H9 (cell line): ENCODE results near the gene SHANK1. TPM values are rescaled to one million over a fixed set of nuclear protein-coding genes. Genes with fewer than 3 reads are reported as not detected.

Experiments used
- DNase-seq: peaks from one replicate; pipeline ENCODE4 v3.0.0-alpha.2; 2017
- H2AFZ ChIP-seq: one replicate; pipeline ENCODE4 v1.6.1; 2013; ENCODE audit warnings: mild to moderate bottlenecking, low read length, control low read depth, moderate library complexity
- H2AK5ac ChIP-seq: 2 replicates; pipeline ENCODE4 v1.6.1; 2013; ENCODE audit warnings: low read length, control low read depth, mixed read lengths; ENCODE audit not compliant: insufficient read length
- H2BK120ac ChIP-seq: one replicate; pipeline ENCODE4 v1.6.1; 2013; ENCODE audit warnings: low read depth, mild to moderate bottlenecking, low read length, control low read depth, inconsistent platforms; ENCODE audit not compliant: poor library complexity, severe bottlenecking
- H2BK12ac ChIP-seq: 2 replicates; pipeline ENCODE4 v1.6.1; 2013; ENCODE audit warnings: low read length, control low read depth, mixed read lengths, low read depth; ENCODE audit not compliant: insufficient read length
- H2BK15ac ChIP-seq: 2 replicates; pipeline ENCODE4 v1.6.1; 2013; ENCODE audit warnings: low read depth, low read length, control low read depth
- H2BK20ac ChIP-seq: one replicate; pipeline ENCODE4 v1.6.1; 2013; ENCODE audit warnings: low read depth, mild to moderate bottlenecking, low read length, control low read depth, inconsistent platforms; ENCODE audit not compliant: poor library complexity, severe bottlenecking
- H2BK5ac ChIP-seq: 2 replicates; pipeline ENCODE4 v1.6.1; 2013; ENCODE audit warnings: low read length, control low read depth, mixed read lengths; ENCODE audit not compliant: insufficient read length
- H3K14ac ChIP-seq: 2 replicates; pipeline ENCODE4 v1.6.1; 2013; ENCODE audit warnings: low read length, control low read depth; ENCODE audit not compliant: insufficient read depth
- H3K18ac ChIP-seq: 2 replicates; pipeline ENCODE4 v1.6.1; 2013; ENCODE audit warnings: low read depth, mild to moderate bottlenecking, mixed read lengths, low read length, control low read depth; ENCODE audit not compliant: insufficient read length
- H3K23ac ChIP-seq: 2 replicates; pipeline ENCODE4 v1.6.1; 2013; ENCODE audit warnings: low read length, control low read depth, mixed read lengths, low read depth; ENCODE audit not compliant: insufficient read length
- H3K23me2 ChIP-seq: 2 replicates; pipeline ENCODE4 v1.6.1; 2013; ENCODE audit warnings: low read depth, mild to moderate bottlenecking, mixed read lengths, low read length, control low read depth; ENCODE audit not compliant: insufficient read length, poor library complexity, severe bottlenecking
- H3K27ac ChIP-seq: 2 replicates; pipeline ENCODE4 v1.5.1; 2013; ENCODE audit warnings: low read length, control low read depth, mixed read lengths, low read depth; ENCODE audit not compliant: insufficient read length
- H3K27me3 ChIP-seq: 2 replicates; pipeline ENCODE4 v1.6.1; 2013; ENCODE audit warnings: low read length, control low read depth, inconsistent platforms; ENCODE audit not compliant: insufficient read depth
- H3K4ac ChIP-seq: 2 replicates; pipeline ENCODE4 v1.6.1; 2013; ENCODE audit warnings: low read depth, mild to moderate bottlenecking, control low read depth, inconsistent platforms, low read length, moderate library complexity
- H3K4me1 ChIP-seq: 2 replicates; pipeline ENCODE4 v1.6.1; 2013; ENCODE audit warnings: low read length, control low read depth, inconsistent platforms; ENCODE audit not compliant: insufficient read depth
- H3K4me2 ChIP-seq: 2 replicates; pipeline ENCODE4 v1.6.1; 2013; ENCODE audit warnings: low read length, control low read depth, mixed read lengths; ENCODE audit not compliant: insufficient read length, insufficient read depth
- H3K56ac ChIP-seq: 2 replicates; pipeline ENCODE4 v1.6.1; 2013; ENCODE audit warnings: low read depth, mild to moderate bottlenecking, mixed read lengths, low read length, control low read depth; ENCODE audit not compliant: insufficient read length
- H3K79me1 ChIP-seq: 2 replicates; pipeline ENCODE4 v1.6.1; 2013; ENCODE audit warnings: low read depth, mild to moderate bottlenecking, moderate library complexity, low read length, control low read depth, inconsistent platforms; ENCODE audit not compliant: insufficient read depth, poor library complexity, severe bottlenecking
- H3K79me2 ChIP-seq: 2 replicates; pipeline ENCODE4 v1.6.1; 2013; ENCODE audit warnings: low read length, control low read depth, inconsistent platforms; ENCODE audit not compliant: insufficient read depth
- H3K9ac ChIP-seq: 2 replicates; pipeline ENCODE4 v1.6.1; 2013; ENCODE audit warnings: low read length, control low read depth, mixed read lengths; ENCODE audit not compliant: insufficient read length; ENCODE audit errors: extremely low read depth
- H3K9me3 ChIP-seq: one replicate; pipeline ENCODE4 v1.6.1; 2013; ENCODE audit warnings: low read depth, low read length, inconsistent platforms; ENCODE audit not compliant: control insufficient read depth
- H3T11ph ChIP-seq: one replicate; pipeline ENCODE4 v1.6.1; 2013; ENCODE audit warnings: mild to moderate bottlenecking, low read length, control low read depth, inconsistent platforms
- H4K20me1 ChIP-seq: one replicate; pipeline ENCODE4 v1.6.1; 2013; ENCODE audit not compliant: control insufficient read depth, insufficient read length, insufficient read depth
- H4K5ac ChIP-seq: 2 replicates; pipeline ENCODE4 v1.6.1; 2013; ENCODE audit warnings: low read depth, mild to moderate bottlenecking, mixed read lengths, low read length, control low read depth; ENCODE audit not compliant: insufficient read length
- H4K8ac ChIP-seq: replicated peaks from 2 replicates; pipeline ENCODE4 v1.6.1; 2013; ENCODE audit warnings: low read length, control low read depth, mixed read lengths, low read depth; ENCODE audit not compliant: insufficient read length
- H4K91ac ChIP-seq: 2 replicates; pipeline ENCODE4 v1.6.1; 2013; ENCODE audit warnings: low read depth, mild to moderate bottlenecking, moderate library complexity, mixed read lengths, low read length, control low read depth; ENCODE audit not compliant: insufficient read length
- H3K27ac Mint-ChIP-seq, 3 experiments: 2 replicates in 2 of 3; 3 replicates in 1 of 3; pipeline ENCODE4 v1.8.0; 2020 to 2021; ENCODE audit warnings: mixed read lengths in 3 of 3, mild to moderate bottlenecking in 1 of 3, moderate library complexity in 1 of 3
- H3K27me3 Mint-ChIP-seq: 2 replicates; pipeline ENCODE4 v1.8.0; 2021; ENCODE audit warnings: low read depth, mild to moderate bottlenecking, moderate library complexity, mixed read lengths
- H3K36me3 Mint-ChIP-seq, 3 experiments: 2 replicates in 2 of 3; 3 replicates in 1 of 3; pipeline ENCODE4 v1.8.0; 2020 to 2021; ENCODE audit warnings: low read depth in 3 of 3, mixed read lengths in 3 of 3; ENCODE audit not compliant: insufficient read depth in 1 of 3
- H3K4me1 Mint-ChIP-seq, 2 experiments: 2 replicates each; pipeline ENCODE4 v1.8.0; 2020; ENCODE audit warnings: mixed read lengths in 2 of 2
- H3K4me3 Mint-ChIP-seq, 2 experiments: 2 replicates in 1 of 2; 3 replicates in 1 of 2; pipeline ENCODE4 v1.8.0; 2020 to 2021; ENCODE audit warnings: mild to moderate bottlenecking in 2 of 2, mixed read lengths in 2 of 2, moderate library complexity in 1 of 2
- H3K9me3 Mint-ChIP-seq, 2 experiments: 2 replicates in 1 of 2; 3 replicates in 1 of 2; pipeline ENCODE4 v1.8.0; 2020; ENCODE audit warnings: mild to moderate bottlenecking in 2 of 2, mixed read lengths in 2 of 2, moderate library complexity in 1 of 2
- CTCF ChIP-seq: fragments of 200-600 bp; sonication (generic); conservative IDR thresholded peaks from 3 replicates; pipeline ENCODE4 v1.8.0; 2021; ENCODE audit warnings: antibody characterized with exemption, mild to moderate bottlenecking
- WGBS: extraction: QIAGEN DNeasy Blood & Tissue Kit; methylation state at CpG from one replicate; pipeline ENCODE4 v1.1.7; 2013; ENCODE audit warnings: missing lambda C conversion rate, low lambda C conversion rate, mixed read lengths; ENCODE audit not compliant: insufficient read length; ENCODE audit errors: extremely low coverage; 5-methylcytosine and 5-hydroxymethylcytosine counted together
- total RNA-seq: library from RNA; stranded (reverse); gene quantifications from 2 replicates; pipeline ENCODE4 v1.2.1, GENCODE V29; 2021

The SHANK1 gene
- total RNA-seq, 1 experiment from 2014 or later = 1.7 TPM

- Histone ChIP-seq H3K23ac (no peak overlapping the region), H2BK20ac (no peak overlapping the region), H3K79me2 (no peaks in the 10 kb centered on the region), H3T11ph (no peak overlapping the region), H4K8ac (no peak overlapping the region), H3K14ac (no peak overlapping the region), H3K27me3 (peaks cover 31% of the 10 kb centered on the region; the same call in 1 of the 2 replicates), H3K27ac (no peak overlapping the region), H2AFZ (no peak overlapping the region), H3K9ac (no peak overlapping the region), H3K4me2 (peak overlapping the region; percentile 9), H2BK15ac (no peak overlapping the region), H4K5ac (no peak overlapping the region), H3K4ac (no peak overlapping the region), H2BK120ac (no peak overlapping the region), H2AK5ac (no peak overlapping the region), H3K79me1 (no peaks in the 10 kb centered on the region), H3K4me1 (peaks cover 3% of the 10 kb centered on the region; the same call in 1 of the 2 replicates), H3K9me3 (no peaks in the 10 kb centered on the region), H4K91ac (no peak overlapping the region), H2BK5ac (no peak overlapping the region), H3K56ac (no peak overlapping the region), H3K23me2 (peaks cover 9% of the 10 kb centered on the region), H2BK12ac (no peak overlapping the region), H4K20me1 (peaks cover 2% of the 10 kb centered on the region), H3K18ac (no peak overlapping the region)
- H3K9me3 Mint-ChIP-seq = no peaks in the 10 kb centered on the region
- peaks cover 93% of the 10 kb centered on the region for H3K27me3 Mint-ChIP-seq
- no peak for DNase-seq
- H3K27ac Mint-ChIP-seq = peak overlapping the region in 1 of 3 experiments; percentile 60; a peak in 1 of 7 replicates
- WGBS = no CpG with 5 or more reads among the region's 23 CpGs
- no peak for TF ChIP-seq CTCF
- H3K4me3 Mint-ChIP-seq = peak overlapping the region in 1 of 2 experiments; percentile 86; a peak in 4 of 5 replicates
- H3K36me3 Mint-ChIP-seq = no peaks in the 10 kb centered on the region
- peaks cover 3 to 29% of the 10 kb centered on the region in 2 experiments for H3K4me1 Mint-ChIP-seq
These were observed 26.3 kb downstream of the SHANK1 start for GRCh38 chr19:50693064-50693975.
